ENCODE results near the gene PAX5.

GRCh38 chr9:36832164-36832795 is 201.8 kb downstream of the PAX5 start:
- TF ChIP-seq CTCF (IDR thresholded peaks at IDR 0.05) (no peak), POLR2A (IDR thresholded peaks at IDR 0.05) (no peak)
